HG03103 (cell line): ENCODE results near the gene UGT1A4.

Source experiments
- ATAC-seq: cut with Tn5 transposase; IDR thresholded peaks from one replicate; pipeline ENCODE4 v1.9.1; 2021; ENCODE audit warnings: low read depth; ENCODE audit not compliant: unreplicated experiment

UGT1A4 gene

DNA sequence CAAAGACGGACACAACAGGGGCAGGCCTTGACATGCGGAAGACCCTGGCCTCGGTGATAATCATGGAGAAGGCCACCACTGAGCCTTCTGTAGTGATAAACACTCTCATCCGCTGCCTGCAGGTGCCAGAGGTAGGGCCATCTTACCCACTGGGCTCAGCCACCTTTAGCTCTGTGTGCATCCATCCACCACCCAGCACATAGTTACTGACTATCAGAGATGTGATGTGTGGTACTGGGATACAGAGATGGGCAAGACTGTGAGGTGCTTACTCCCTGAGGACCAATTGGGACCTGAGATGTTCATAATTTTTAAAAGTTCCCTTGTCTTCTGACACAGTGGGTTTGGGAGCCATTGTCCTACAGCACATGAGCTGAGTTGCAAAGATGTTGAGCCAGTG is 61.2 kb downstream of the UGT1A4 start:
- ATAC-seq, result no peak

DNA sequence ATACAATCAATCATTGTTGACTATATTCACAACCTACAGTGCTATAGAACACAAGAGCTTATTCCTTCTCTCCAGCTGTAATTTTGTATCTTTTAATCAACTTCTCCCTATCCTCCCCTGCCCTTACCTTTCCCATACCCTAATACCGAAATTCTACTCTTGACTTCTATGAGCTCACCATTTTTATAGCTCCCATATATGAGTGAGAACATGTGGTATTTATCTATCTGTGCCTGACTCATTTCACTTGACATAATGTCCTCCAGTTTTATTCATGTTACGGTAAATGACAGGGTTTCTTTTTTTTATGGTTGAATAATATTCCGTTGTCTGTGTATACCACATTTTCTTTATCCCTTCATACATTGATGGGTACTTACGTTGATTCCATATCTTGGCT is 62.2 kb downstream of the UGT1A4 start:
- ATAC-seq, result no peak

- ATAC-seq, result no peak
These were observed 71.0 kb downstream of the UGT1A4 start for GRCh38 chr2:233789554-233789953.

DNA sequence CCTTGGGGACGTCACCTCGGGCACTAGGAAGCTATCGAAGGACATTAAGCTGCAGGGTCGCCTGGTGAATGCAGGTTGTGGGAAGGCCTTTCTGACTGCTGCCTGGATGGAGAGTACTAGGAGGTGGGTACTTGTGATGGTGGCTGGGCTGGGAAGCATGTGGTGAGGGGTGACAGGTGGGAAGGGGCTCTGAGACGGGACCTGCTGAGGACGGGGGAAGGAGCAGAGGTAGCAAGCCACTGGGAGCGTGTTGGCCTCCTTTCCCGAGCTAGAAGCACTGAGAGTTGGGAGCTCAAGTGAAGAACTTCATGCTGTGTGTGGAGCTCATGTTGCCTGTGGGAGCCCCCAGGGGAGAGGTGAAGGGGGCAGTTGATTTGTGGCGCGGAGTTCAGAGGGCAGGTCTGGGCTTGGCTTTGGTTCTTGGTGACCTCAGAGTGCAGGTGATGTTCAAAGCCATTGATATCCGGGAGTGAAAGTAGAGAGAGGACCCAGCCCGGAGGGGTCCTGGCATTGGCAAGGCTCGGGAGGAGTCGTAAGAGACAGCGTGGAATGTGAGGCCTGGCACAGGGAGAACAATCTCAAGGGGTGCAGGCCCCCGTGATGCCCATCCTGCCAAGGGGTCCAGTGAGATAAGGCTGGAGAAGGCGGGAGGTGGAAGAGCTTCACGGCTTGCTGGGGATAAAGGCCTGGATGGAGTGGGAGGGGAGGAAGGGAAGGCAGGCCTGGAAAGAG is 72.8 kb downstream of the UGT1A4 start:
- ATAC-seq, result no peak

GRCh38 chr2:233791883-233792329 is 73.4 kb downstream of the UGT1A4 start:
- ATAC-seq, result no peak

GRCh38 chr2:233792720-233793119 is 74.2 kb downstream of the UGT1A4 start:
- no peak for ATAC-seq

- no peak for ATAC-seq
These were observed 75.1 kb downstream of the UGT1A4 start for GRCh38 chr2:233793465-233794127.

- no peak for ATAC-seq
These were observed 75.7 kb downstream of the UGT1A4 start for GRCh38 chr2:233794128-233794658.

DNA sequence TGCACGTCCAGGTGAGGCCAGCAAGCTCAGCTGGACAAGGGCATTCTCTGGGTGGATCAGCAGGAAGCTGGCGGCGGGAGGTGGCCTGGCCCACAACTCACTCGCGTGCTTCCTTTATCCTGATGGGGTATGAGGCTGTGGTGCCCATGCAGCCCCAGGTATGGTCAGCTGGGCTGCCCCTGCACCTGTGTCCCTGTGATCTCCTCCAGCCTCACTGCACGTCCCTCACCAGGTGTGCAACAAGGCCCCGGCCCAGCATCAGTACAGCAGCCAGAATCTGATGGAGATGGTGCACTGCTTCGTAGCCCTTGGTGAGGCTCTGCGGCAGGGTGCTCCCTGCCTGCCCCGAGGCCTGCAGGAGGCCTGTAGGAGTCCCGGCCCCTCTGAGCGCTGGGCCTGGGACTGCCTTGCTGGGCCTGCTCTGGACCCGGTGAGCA is 77.2 kb downstream of the UGT1A4 start:
- ATAC-seq, result no peak

DNA sequence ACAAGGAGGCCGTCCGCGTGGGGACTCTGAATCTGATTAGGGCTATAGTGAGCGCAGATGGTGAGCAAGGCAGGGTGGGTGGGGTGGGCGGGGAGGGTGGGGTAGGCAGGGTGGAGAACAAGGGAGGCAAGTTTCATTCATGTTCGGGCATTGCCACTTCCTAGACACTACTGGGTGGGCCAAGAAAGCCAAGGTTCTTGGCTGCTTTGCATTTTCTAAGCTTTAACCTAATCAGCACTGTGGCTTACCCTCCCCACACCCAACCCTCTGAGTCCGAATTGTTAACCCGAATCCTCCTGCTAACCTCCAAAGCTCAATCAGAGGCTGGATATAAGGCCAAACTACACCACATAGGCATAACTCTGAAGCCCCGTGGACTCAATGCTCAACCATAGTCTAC is 77.7 kb downstream of the UGT1A4 start:
- no peak for ATAC-seq

DNA sequence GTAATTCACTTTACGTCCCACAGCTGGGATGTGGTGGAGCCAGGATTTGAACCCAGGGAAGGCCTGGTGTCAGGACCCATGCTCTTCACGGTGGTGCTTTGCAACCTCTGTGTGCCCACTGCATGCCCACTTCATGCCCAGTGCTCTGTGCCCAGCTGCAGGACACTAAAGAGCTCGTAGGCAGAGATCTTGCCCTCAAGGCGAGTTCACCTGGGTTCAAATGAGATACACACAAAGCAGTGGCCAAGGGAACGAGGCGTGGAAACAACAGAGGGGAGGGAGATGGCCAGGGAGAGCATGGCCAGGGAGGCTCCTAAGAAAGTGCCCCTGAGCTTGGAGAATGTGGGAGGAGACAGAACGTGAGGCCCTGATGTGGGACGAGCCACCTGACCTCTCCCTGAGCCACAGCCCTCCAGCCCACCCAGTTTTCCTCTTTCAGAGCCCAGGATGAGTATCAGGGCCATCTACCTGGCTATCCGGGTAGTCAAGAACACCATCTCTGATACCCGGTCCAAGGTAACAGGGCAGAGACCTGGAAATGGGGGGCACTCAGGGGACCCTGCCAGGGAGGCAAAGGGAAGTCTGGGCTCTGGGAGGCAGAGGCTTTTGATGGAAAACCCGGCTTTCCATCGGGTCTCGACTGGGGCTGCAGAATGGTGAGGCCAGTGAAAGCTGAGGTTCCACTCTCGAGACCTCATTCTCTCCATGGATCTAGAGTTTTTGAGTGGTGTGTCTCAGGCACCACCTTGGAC is 80.0 kb downstream of the UGT1A4 start:
- no peak for ATAC-seq

- ATAC-seq, result no peak
These were observed 80.6 kb downstream of the UGT1A4 start for GRCh38 chr2:233799087-233799665.

GRCh38 chr2:233799716-233800115 is 81.2 kb downstream of the UGT1A4 start:
- ATAC-seq, result no peak

GRCh38 chr2:233800208-233800607 is 81.7 kb downstream of the UGT1A4 start:
- no peak for ATAC-seq

DNA sequence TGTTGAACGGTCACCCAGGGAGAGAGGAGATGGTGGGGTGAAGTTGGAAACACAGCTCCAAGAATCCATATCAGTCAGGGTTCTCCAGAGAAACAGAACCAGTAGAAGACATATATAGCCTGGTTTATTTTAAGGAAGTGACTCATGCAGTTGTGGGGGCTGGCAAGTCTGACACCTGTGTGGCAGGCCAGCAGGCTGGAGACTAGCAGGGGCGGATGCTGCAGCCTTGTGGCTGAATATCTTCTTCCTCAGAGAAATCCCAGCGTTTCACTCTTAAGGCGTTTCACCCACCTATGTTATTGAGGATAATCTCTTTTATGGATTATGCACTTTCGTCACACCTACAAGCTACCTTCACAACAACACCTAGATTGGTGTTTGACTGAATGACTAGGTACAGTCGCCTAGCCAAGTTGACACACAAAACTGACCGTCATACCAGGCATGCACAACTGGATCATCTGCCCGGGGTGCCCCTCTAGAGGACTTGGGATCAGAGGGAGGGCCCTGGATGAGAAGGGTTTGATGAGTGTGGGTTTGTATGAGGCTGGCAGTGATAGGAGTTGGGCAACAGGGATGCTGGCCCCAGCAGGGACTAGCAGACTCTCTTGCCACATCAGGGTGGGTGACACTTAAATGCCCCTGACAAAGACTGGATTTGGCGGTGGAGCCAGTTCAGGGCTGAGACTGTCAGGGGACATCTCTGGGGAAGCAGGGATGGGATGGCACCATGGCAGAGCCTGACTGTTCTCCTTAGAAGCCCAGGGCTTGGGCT is 83.0 kb downstream of the UGT1A4 start:
- no peak for ATAC-seq

DNA sequence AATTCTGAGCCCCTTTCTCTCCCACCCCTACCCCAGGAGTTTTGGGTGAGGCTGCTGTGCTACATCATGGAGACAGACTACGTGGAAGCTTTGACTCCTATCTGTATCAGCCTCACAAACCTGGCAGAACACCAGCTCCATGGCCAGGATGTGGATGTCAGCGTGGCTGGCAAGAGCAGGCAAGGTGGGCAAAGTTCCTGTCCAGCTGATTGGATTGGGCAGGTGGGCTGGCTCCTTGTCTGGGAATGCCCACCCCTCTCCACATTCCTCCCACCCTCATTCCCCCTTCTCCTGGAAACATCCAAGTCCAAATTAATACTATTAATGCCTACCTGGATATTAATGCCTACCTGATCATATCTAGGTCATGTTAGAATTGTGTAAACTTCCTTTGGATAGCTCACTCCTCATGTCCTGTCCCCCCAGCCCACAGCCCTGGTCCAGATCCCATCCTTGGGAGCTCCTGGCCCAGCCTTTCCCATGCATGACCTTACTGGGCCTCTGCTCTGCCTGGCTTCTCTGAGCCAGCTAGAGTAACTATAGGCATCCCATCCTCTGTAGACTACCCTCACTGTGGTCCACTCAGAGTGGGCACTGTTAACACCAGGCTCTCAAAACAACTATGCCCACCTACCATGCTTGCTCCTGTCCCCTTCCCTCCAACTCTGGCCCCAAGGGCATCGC is 83.7 kb downstream of the UGT1A4 start:
- no peak for ATAC-seq

DNA sequence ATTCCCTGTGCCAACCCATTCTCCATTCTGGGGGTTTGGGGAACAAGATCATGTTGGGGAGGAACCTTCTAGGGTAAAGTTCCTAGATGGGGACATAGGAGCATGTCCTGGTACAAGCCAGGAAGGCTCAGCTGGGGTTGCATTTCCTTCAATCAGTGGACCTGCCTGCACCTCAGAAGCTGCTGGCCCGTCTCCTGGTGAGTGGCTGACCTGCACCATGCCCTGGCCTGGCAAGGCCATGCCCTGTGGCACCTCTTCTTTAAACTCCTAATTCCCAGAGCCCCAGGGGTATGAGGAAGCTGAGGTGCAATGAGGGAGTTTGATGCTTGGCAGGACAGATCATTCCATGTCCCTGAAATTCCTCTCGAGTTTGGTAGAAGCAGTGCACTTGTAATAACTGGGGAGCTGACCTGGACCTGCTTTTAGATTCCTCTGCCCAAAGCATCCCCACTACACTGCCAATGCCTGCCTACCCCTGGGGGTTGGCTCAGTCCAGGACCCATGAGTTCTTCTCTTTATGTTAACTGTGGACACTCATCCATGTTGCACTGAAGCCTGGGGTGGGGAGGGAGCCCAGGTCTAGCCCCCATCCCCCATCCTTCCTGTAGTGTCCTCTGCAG is 84.9 kb downstream of the UGT1A4 start:
- no peak for ATAC-seq

DNA sequence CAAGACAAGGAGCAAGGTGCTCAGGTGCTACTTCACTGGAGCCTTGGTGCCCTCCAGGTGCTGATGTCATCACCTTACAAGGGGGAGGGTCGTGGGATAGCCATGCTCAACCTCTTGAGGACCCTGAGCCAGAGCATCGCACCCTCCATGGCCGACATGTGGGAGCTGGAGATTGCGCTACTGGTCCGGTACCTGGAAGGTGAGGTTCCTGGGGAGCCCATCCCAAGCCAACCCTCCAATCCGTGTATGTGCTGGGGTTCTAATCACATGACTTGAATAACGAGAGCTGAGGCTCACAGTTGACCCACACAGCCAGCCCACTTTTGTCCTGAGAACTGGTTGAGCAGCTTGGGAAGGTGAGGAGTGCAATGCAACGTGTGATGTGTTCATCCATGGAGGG is 85.5 kb downstream of the UGT1A4 start:
- no peak for ATAC-seq

DNA sequence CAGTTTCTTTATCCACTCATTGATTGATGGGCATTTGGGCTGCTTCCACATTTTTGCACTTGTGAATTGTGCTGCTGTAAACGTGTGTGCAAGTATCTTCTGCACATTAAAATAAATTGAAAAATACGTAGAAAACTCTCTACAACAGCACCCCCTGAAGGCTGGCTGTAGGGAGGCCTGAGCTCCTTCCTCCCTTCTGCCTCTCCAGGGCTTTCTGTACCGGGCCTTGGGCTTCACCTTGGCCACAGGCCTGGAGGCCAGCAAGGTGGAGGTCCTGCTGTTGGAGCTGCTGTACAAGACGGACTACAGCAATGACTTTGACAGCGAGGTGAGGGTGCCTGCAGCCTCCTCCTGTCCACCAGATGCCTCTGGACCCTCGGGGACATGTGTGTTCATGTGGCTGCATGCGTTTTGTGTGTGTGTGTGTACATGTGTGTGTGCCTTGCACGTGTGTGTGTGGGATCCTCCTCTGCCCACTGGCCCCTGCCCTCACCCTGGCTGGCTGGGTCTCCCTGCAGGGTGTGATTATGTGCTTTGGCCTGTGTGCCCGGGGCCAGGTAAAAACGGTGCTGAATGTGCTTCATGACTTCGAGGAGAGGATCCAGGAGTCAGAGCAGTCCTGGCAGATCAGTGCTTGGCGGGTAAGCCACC is 88.8 kb downstream of the UGT1A4 start:
- ATAC-seq, result no peak
